ENCODE measurements around the gene ATAD5. TPM values are rescaled to one million over a fixed set of nuclear protein-coding genes. Genes with fewer than 3 reads are reported as not detected.

Gene ATAD5, protein sequence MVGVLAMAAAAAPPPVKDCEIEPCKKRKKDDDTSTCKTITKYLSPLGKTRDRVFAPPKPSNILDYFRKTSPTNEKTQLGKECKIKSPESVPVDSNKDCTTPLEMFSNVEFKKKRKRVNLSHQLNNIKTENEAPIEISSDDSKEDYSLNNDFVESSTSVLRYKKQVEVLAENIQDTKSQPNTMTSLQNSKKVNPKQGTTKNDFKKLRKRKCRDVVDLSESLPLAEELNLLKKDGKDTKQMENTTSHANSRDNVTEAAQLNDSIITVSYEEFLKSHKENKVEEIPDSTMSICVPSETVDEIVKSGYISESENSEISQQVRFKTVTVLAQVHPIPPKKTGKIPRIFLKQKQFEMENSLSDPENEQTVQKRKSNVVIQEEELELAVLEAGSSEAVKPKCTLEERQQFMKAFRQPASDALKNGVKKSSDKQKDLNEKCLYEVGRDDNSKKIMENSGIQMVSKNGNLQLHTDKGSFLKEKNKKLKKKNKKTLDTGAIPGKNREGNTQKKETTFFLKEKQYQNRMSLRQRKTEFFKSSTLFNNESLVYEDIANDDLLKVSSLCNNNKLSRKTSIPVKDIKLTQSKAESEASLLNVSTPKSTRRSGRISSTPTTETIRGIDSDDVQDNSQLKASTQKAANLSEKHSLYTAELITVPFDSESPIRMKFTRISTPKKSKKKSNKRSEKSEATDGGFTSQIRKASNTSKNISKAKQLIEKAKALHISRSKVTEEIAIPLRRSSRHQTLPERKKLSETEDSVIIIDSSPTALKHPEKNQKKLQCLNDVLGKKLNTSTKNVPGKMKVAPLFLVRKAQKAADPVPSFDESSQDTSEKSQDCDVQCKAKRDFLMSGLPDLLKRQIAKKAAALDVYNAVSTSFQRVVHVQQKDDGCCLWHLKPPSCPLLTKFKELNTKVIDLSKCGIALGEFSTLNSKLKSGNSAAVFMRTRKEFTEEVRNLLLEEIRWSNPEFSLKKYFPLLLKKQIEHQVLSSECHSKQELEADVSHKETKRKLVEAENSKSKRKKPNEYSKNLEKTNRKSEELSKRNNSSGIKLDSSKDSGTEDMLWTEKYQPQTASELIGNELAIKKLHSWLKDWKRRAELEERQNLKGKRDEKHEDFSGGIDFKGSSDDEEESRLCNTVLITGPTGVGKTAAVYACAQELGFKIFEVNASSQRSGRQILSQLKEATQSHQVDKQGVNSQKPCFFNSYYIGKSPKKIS (N-terminal part only)
- total RNA-seq: 1 to 10 TPM in 3 of 4 donors, under 1 TPM in 1; 0.75 to 2.7 (median 1.2) TPM

GRCh38 chr17:30831663-30832437 is at the start of gene ATAD5:
TSS of gene ATAD5 (plus strand) at chr17:30831966. CDS start at chr17:30832348, 382 bp downstream.
- peak; percentile 93 for DNase-seq
- H3K4me1 ChIP-seq: peaks cover 4 to 18% (median 10%) of the 10 kb centered on the region in 4 donors
- WGBS, 2 donors (ENCODE audit: low coverage in 1 of 2): 0 to 6% methylated on average over 2 to 57 of the region's 59 CpGs
- intact Hi-C loops (cut with DNase I; ENCODE audit: low total_unique reads) (no loop called here), in situ Hi-C loops (cut with MboI; ENCODE audit: low pct_ligation_motif_present in 1 of 4, low pct_unique_long_range_greater_than_20kb in 1 of 4, low sequenced_read_pairs in 3 of 4) (no loop called here)
- no peaks in the 10 kb centered on the region for H3K36me3 ChIP-seq
- peak within 1 kb of the TSS; percentile 39 to 65 (median 58) for H3K27ac ChIP-seq
- no peaks in the 10 kb centered on the region for H3K9me3 ChIP-seq
- H3K4me3 ChIP-seq: peak within 1 kb of the TSS; percentile 60 to 79 (median 77)
- TF ChIP-seq EP300 (IDR thresholded peaks at IDR 0.05; ENCODE audit: low read depth) (no peak), POLR2A (IDR thresholded peaks at IDR 0.05) (no peak), POLR2AphosphoS5 (IDR thresholded peaks at IDR 0.05) (peak; percentile 61 to 79 (median 75))
- H3K27me3 ChIP-seq: no peaks in the 10 kb centered on the region

GRCh38 chr17:30782206-30782605 is 49.6 kb upstream of the ATAD5 start:
- Histone ChIP-seq H3K27me3 (no peaks in the 10 kb centered on the region), H3K36me3 (peaks cover 0 to 37% (median 14%) of the 10 kb centered on the region in 4 donors), H3K27ac (no peak overlapping the region), H3K4me1 (no peaks in the 10 kb centered on the region), H3K9me3 (no peaks in the 10 kb centered on the region), H3K4me3 (no peak overlapping the region)
- no peak for DNase-seq
- 90 to 95% methylated on average over 2 of the region's 2 CpGs for WGBS, 2 donors (ENCODE audit: low coverage in 1 of 2)
- in situ Hi-C loops (cut with MboI; ENCODE audit: low pct_ligation_motif_present in 1 of 4, low pct_unique_long_range_greater_than_20kb in 1 of 4, low sequenced_read_pairs in 3 of 4): no loop called here
- TF ChIP-seq POLR2A (IDR thresholded peaks at IDR 0.05) (no peak), POLR2AphosphoS5 (IDR thresholded peaks at IDR 0.05) (no peak), EP300 (IDR thresholded peaks at IDR 0.05; ENCODE audit: low read depth) (no peak)
- TF ChIP-seq, protein P1, sequence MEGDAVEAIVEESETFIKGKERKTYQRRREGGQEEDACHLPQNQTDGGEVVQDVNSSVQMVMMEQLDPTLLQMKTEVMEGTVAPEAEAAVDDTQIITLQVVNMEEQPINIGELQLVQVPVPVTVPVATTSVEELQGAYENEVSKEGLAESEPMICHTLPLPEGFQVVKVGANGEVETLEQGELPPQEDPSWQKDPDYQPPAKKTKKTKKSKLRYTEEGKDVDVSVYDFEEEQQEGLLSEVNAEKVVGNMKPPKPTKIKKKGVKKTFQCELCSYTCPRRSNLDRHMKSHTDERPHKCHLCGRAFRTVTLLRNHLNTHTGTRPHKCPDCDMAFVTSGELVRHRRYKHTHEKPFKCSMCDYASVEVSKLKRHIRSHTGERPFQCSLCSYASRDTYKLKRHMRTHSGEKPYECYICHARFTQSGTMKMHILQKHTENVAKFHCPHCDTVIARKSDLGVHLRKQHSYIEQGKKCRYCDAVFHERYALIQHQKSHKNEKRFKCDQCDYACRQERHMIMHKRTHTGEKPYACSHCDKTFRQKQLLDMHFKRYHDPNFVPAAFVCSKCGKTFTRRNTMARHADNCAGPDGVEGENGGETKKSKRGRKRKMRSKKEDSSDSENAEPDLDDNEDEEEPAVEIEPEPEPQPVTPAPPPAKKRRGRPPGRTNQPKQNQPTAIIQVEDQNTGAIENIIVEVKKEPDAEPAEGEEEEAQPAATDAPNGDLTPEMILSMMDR (IDR thresholded peaks at IDR 0.05): no peak
- intact Hi-C loops (cut with DNase I; ENCODE audit: low total_unique reads): no loop called here

DNA sequence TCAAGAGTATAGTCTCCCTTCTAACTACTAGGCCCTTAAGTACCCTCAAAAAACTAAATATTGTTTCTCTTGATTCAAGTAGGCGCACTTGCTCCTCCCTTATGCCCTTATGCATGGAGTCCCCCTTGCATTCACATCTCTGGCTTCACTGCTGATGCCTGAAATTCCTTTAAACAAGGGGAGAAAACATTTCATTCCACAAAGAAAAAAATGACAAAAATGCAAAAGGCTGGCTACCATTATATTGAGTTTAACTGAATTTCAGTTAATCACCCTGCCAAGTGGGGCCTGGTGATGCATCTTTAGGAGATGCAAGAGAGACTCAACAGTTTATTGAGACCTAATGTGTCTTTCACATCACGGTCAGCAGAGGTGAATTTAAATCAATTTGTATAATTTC is 42.8 kb upstream of the ATAD5 start:
- in situ Hi-C loops (cut with MboI; ENCODE audit: low pct_ligation_motif_present in 1 of 4, low pct_unique_long_range_greater_than_20kb in 1 of 4, low sequenced_read_pairs in 3 of 4): no loop called here
- H3K36me3 ChIP-seq: peaks cover 0 to 62% (median 11%) of the 10 kb centered on the region in 4 donors
- no peak for DNase-seq
- WGBS, 2 donors (ENCODE audit: low coverage in 1 of 2): 89 to 95% methylated on average over 2 of the region's 2 CpGs
- no peaks in the 10 kb centered on the region for H3K4me1 ChIP-seq
- no peak overlapping the region for H3K27ac ChIP-seq
- no peak overlapping the region for H3K4me3 ChIP-seq
- TF ChIP-seq POLR2AphosphoS5 (IDR thresholded peaks at IDR 0.05) (no peak), POLR2A (IDR thresholded peaks at IDR 0.05) (no peak), EP300 (IDR thresholded peaks at IDR 0.05; ENCODE audit: low read depth) (no peak)
- TF ChIP-seq, protein P1 (IDR thresholded peaks at IDR 0.05): no peak
- no peaks in the 10 kb centered on the region for H3K27me3 ChIP-seq
- no peaks in the 10 kb centered on the region for H3K9me3 ChIP-seq
- intact Hi-C loops (cut with DNase I; ENCODE audit: low total_unique reads): no loop called here

GRCh38 chr17:30790279-30790678 is 41.5 kb upstream of the ATAD5 start:
- Histone ChIP-seq H3K36me3 (peaks cover 0 to 70% (median 13%) of the 10 kb centered on the region in 4 donors), H3K27me3 (no peaks in the 10 kb centered on the region), H3K4me3 (no peak overlapping the region), H3K9me3 (no peaks in the 10 kb centered on the region), H3K27ac (no peak overlapping the region), H3K4me1 (no peaks in the 10 kb centered on the region)
- in situ Hi-C loops (cut with MboI; ENCODE audit: low pct_ligation_motif_present in 1 of 4, low pct_unique_long_range_greater_than_20kb in 1 of 4, low sequenced_read_pairs in 3 of 4) (no loop called here), intact Hi-C loops (cut with DNase I; ENCODE audit: low total_unique reads) (no loop called here)
- DNase-seq: no peak
- 73% methylated on average over 2 of the region's 2 CpGs for WGBS, 2 donors (ENCODE audit: low coverage in 1 of 2)
- TF ChIP-seq, protein P1 (IDR thresholded peaks at IDR 0.05): no peak
- TF ChIP-seq EP300 (IDR thresholded peaks at IDR 0.05; ENCODE audit: low read depth): no peak
- no peak for TF ChIP-seq POLR2A (IDR thresholded peaks at IDR 0.05)
